IPS-20b (cell line): ENCODE results near the gene CACNA1C.

Experiments
- H3K27ac ChIP-seq: one replicate; pipeline ENCODE4 v1.5.1; 2013; ENCODE audit warnings: low read length
- H3K27me3 ChIP-seq: 2 replicates; pipeline ENCODE4 v1.6.1; 2013; ENCODE audit warnings: mild to moderate bottlenecking, low read length, inconsistent platforms; ENCODE audit not compliant: insufficient read depth
- H3K36me3 ChIP-seq: 2 replicates; pipeline ENCODE4 v1.6.1; 2013; ENCODE audit warnings: low read depth, mild to moderate bottlenecking, inconsistent platforms, low read length, moderate library complexity; ENCODE audit not compliant: insufficient read depth
- H3K4me1 ChIP-seq: 2 replicates; pipeline ENCODE4 v1.6.1; 2013; ENCODE audit warnings: mild to moderate bottlenecking, control low read depth, inconsistent platforms, low read length, moderate library complexity; ENCODE audit not compliant: insufficient read depth
- H3K4me3 ChIP-seq: 2 replicates; pipeline ENCODE4 v1.5.1; 2013; ENCODE audit warnings: mild to moderate bottlenecking, low read length, inconsistent platforms
- H3K9ac ChIP-seq: 2 replicates; pipeline ENCODE4 v1.6.1; 2013; ENCODE audit warnings: low read depth, mild to moderate bottlenecking, inconsistent platforms, low read length, moderate library complexity
- H3K9me3 ChIP-seq: 2 replicates; pipeline ENCODE4 v1.6.1; 2013; ENCODE audit warnings: mild to moderate bottlenecking, low read depth, low read length, inconsistent platforms; ENCODE audit not compliant: insufficient read depth

CACNA1C gene

GRCh38 chr12:2017546-2018337 is 35.0 kb upstream of the CACNA1C start:
- no peak overlapping the region for H3K27ac ChIP-seq
- no peaks in the 10 kb centered on the region for H3K36me3 ChIP-seq
- peaks cover 3% of the 10 kb centered on the region; the same call in 1 of the 2 replicates for H3K4me1 ChIP-seq
- H3K4me3 ChIP-seq = no peak overlapping the region
- no peak overlapping the region for H3K9ac ChIP-seq
- H3K27me3 ChIP-seq = no peaks in the 10 kb centered on the region
- no peaks in the 10 kb centered on the region for H3K9me3 ChIP-seq

- no peaks in the 10 kb centered on the region for H3K27me3 ChIP-seq
- H3K9ac ChIP-seq = no peak overlapping the region
- no peaks in the 10 kb centered on the region for H3K9me3 ChIP-seq
- H3K4me1 ChIP-seq = peaks cover 4% of the 10 kb centered on the region; the same call in 1 of the 2 replicates
- H3K4me3 ChIP-seq = no peak overlapping the region
- no peak overlapping the region for H3K27ac ChIP-seq
- no peaks in the 10 kb centered on the region for H3K36me3 ChIP-seq
These were observed 34.4 kb upstream of the CACNA1C start for GRCh38 chr12:2018391-2018790.

DNA sequence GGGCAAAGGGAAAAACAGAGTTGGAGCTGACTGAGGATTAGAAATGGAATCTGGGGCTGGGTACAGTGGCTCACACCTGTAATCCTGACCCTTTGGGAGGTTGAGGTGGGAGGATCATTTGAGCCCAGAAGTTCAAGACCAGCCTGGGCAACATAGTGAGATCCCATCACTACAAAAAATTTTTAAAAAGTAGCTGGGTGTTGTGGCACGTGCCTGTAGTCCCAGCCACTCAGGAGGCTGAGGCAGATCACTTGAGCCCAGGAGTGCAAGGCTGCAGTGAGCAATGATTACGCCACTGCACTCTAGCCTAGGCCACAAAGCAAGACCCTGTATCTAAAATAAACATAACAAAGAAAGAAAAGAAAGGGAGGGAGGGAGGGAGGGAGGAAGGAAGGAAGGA is 33.7 kb upstream of the CACNA1C start:
- peaks cover 5% of the 10 kb centered on the region; the same call in 1 of the 2 replicates for H3K4me1 ChIP-seq
- no peak overlapping the region for H3K27ac ChIP-seq
- no peak overlapping the region for H3K4me3 ChIP-seq
- no peaks in the 10 kb centered on the region for H3K27me3 ChIP-seq
- no peaks in the 10 kb centered on the region for H3K36me3 ChIP-seq
- no peaks in the 10 kb centered on the region for H3K9me3 ChIP-seq
- H3K9ac ChIP-seq = no peak overlapping the region

DNA sequence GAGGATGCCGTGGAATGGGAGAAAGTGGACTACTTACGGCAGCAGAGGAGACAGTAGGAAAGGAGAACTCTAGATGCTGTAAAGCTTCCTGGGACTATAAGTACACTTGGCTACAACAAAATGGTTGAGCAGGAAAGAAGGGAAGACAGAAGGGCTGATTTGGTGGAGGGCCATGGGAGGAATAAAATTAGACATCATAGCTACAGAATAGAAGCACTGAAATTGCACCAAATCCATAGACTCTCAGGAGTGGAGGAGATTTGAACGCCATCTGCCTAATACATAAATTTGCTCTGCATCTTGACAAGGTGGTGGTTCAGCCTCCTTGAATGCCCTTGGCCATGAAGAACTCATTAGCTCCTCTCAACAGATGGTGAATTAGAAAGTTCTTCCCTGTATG is 32.3 kb upstream of the CACNA1C start:
- H3K9me3 ChIP-seq = no peaks in the 10 kb centered on the region
- peaks cover 5% of the 10 kb centered on the region; the same call in 1 of the 2 replicates for H3K4me1 ChIP-seq
- H3K4me3 ChIP-seq = no peak overlapping the region
- no peaks in the 10 kb centered on the region for H3K27me3 ChIP-seq
- H3K9ac ChIP-seq = no peak overlapping the region
- no peaks in the 10 kb centered on the region for H3K36me3 ChIP-seq
- H3K27ac ChIP-seq = no peak overlapping the region

DNA sequence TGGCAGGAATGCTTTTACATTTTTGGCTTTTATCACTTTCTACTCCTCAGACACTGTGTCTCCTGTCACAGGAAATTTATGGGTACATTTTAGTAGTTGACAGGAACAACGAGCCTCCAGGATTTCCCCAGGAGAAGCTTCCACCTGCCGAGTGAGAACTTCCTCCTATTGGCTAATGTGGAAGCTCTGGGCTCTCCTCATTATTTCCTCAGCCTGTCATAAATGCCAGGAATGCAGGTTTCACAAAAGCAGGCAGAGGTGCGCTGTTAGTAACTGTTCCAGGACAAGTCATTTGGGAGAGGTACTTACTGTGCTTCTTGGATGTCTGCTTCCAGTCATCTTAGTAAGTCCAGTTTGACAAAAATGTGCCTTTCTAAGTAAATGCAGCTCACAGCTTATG is 29.4 kb upstream of the CACNA1C start:
- H3K36me3 ChIP-seq = no peaks in the 10 kb centered on the region
- H3K9ac ChIP-seq = no peak overlapping the region
- H3K27ac ChIP-seq = no peak overlapping the region
- H3K4me3 ChIP-seq = no peak overlapping the region
- H3K27me3 ChIP-seq = 0 out of 2 replicates have a peak, but pooled peaks cover 3% of the 10 kb centered on the region
- H3K9me3 ChIP-seq = no peaks in the 10 kb centered on the region
- H3K4me1 ChIP-seq = peaks cover 5% of the 10 kb centered on the region; the same call in 1 of the 2 replicates

GRCh38 chr12:2027351-2027750 is 25.4 kb upstream of the CACNA1C start:
- no peaks in the 10 kb centered on the region for H3K9me3 ChIP-seq
- H3K9ac ChIP-seq = no peak overlapping the region
- H3K36me3 ChIP-seq = no peaks in the 10 kb centered on the region
- H3K4me3 ChIP-seq = no peak overlapping the region
- H3K27ac ChIP-seq = no peak overlapping the region
- H3K4me1 ChIP-seq = peaks cover 5% of the 10 kb centered on the region; the same call in 1 of the 2 replicates
- peaks cover 11% of the 10 kb centered on the region; the same call in 1 of the 2 replicates for H3K27me3 ChIP-seq

DNA sequence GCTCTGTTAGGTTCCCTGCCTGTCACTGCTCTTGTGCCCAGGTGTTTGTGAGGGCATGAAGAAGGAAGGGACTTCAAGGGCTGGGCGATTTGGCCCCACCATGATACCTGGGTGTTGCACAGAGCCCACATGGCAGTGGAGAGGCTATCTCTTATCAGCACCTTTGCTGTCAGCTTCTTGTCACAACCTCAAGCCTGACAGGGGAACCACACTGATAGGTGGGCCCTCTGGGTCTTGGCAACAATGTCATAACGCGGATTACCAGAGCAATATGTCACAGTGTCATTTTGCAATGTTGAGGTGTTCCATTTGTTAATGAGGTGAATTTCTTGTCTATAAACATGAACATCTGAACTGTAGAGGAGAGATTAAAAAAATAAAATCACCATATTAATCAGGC is 22.9 kb upstream of the CACNA1C start:
- Histone ChIP-seq H3K4me1 (no peaks in the 10 kb centered on the region), H3K4me3 (no peak overlapping the region), H3K27me3 (peaks cover 36% of the 10 kb centered on the region), H3K27ac (no peak overlapping the region), H3K9ac (no peak overlapping the region), H3K9me3 (no peaks in the 10 kb centered on the region), H3K36me3 (no peaks in the 10 kb centered on the region)

DNA sequence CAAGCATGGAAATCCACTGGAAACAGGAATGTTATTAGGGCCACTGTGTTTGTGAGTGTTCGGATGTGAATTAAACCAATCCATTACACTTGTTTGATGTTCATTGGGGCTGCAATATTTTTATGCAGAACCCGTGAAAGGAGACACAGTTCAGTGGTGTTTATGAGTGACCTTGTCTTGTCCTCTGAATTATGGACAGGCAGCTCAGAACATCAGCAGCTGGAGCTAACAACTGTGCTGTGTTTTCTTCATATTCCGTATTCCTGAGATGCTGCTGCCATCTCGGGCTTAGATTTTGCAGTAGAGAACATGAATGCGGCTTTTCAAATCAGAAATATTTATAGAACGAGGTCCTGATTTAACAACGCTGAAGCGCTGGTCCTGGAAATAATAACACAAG is 20.3 kb upstream of the CACNA1C start:
- no peak overlapping the region for H3K9ac ChIP-seq
- no peak overlapping the region for H3K4me3 ChIP-seq
- no peaks in the 10 kb centered on the region for H3K9me3 ChIP-seq
- no peaks in the 10 kb centered on the region for H3K36me3 ChIP-seq
- peaks cover 46% of the 10 kb centered on the region for H3K27me3 ChIP-seq
- H3K4me1 ChIP-seq = 0 out of 2 replicates have a peak, but pooled peaks cover 4% of the 10 kb centered on the region
- no peak overlapping the region for H3K27ac ChIP-seq

- Histone ChIP-seq H3K27ac (no peak overlapping the region), H3K9me3 (no peaks in the 10 kb centered on the region), H3K27me3 (peaks cover 59% of the 10 kb centered on the region), H3K4me3 (peak overlapping the region; percentile 65), H3K36me3 (no peaks in the 10 kb centered on the region), H3K4me1 (0 out of 2 replicates have a peak, but pooled peaks cover 4% of the 10 kb centered on the region), H3K9ac (no peak overlapping the region)
These were observed 18.0 kb upstream of the CACNA1C start for GRCh38 chr12:2034633-2035430.

GRCh38 chr12:2035431-2036055 is 17.2 kb upstream of the CACNA1C start:
- Histone ChIP-seq H3K27ac (no peak overlapping the region), H3K4me1 (0 out of 2 replicates have a peak, but pooled peaks cover 4% of the 10 kb centered on the region), H3K27me3 (peaks cover 60% of the 10 kb centered on the region), H3K4me3 (peak overlapping the region; percentile 65), H3K9ac (no peak overlapping the region), H3K36me3 (no peaks in the 10 kb centered on the region), H3K9me3 (no peaks in the 10 kb centered on the region)

GRCh38 chr12:2039034-2039433 is 13.8 kb upstream of the CACNA1C start:
- no peaks in the 10 kb centered on the region for H3K9me3 ChIP-seq
- no peak overlapping the region for H3K4me3 ChIP-seq
- H3K36me3 ChIP-seq = no peaks in the 10 kb centered on the region
- no peak overlapping the region for H3K27ac ChIP-seq
- peaks cover 36% of the 10 kb centered on the region for H3K27me3 ChIP-seq
- H3K9ac ChIP-seq = no peak overlapping the region
- 0 out of 2 replicates have a peak, but pooled peaks cover 4% of the 10 kb centered on the region for H3K4me1 ChIP-seq
